ENCODE data around the gene PXN. TPM values are rescaled to one million over a fixed set of nuclear protein-coding genes. Genes with fewer than 3 reads are reported as not detected.

Gene PXN
- total and polyA plus RNA-seq, 10 of the 15 experiments (the other 5 are each of a cell fraction or from before 2014, with no cell fraction given): 1.0 to 32.0 (median 11.5) TPM

- BruUV-seq (replicated peaks): no TSS peak
- no peak overlapping the region for H3K4me2 ChIP-seq (ENCODE audit: control insufficient read depth, insufficient read depth)
- H3K36me3 ChIP-seq (ENCODE audit: control insufficient read depth in 2 of 2, insufficient read depth in 2 of 2, low read length in 1 of 2): no peaks in the 10 kb centered on the region
- ATAC-seq: no peak
- no peaks in the 10 kb centered on the region for H3K27me3 ChIP-seq (replicated peaks in 1 of 2; ENCODE audit: control insufficient read depth in 2 of 2, insufficient read depth in 2 of 2, low read length in 1 of 2)
- peaks cover 3% of the 10 kb centered on the region; the same call in 1 of the 2 replicates for H3K4me1 ChIP-seq (ENCODE audit: control insufficient read depth, insufficient read depth, low read length)
- ChIA-PET POLR2A (no interaction called here), RAD21 (ENCODE audit: unreplicated experiment) (no interaction called here), SMC1A (ENCODE audit: uncharacterized antibody, unreplicated experiment) (no interaction called here), CTCF (interaction anchor here (0.9 to 2.4 kb wide), 2 partner anchors 26 to 30 kb away, joined by 3 to 17 read pairs; no protein-coding TSS in a partner anchor)
- in situ Hi-C loops (cut with MboI) (no loop called here), intact Hi-C loops (cut with micrococcal nuclease; ENCODE audit: unreplicated experiment) (no loop called here)
- no peaks in the 10 kb centered on the region for H3K79me2 ChIP-seq (ENCODE audit: control insufficient read depth, insufficient read depth, low read length)
- H3K27ac ChIP-seq (ENCODE audit: control insufficient read depth, insufficient read depth): no peak overlapping the region
- H2AFZ ChIP-seq (ENCODE audit: control insufficient read depth, low read depth, low read length): no peak overlapping the region
- no peak for DNase-seq (ENCODE audit: low read depth, low spot score)
- no peaks in the 10 kb centered on the region for H3K9me3 ChIP-seq (replicated peaks; ENCODE audit: control insufficient read depth, insufficient read depth, low read length)
- no peaks in the 10 kb centered on the region for H4K20me1 ChIP-seq (ENCODE audit: control insufficient read depth, insufficient read depth)
- H3K4me3 ChIP-seq: no peak overlapping the region
- 85% methylated on average over 5 of the region's 5 CpGs for WGBS (ENCODE audit: insufficient coverage, insufficient replicate concordance, low lambda C conversion rate, missing lambda C conversion rate)
- TF ChIP-seq NFYB (IDR thresholded peaks at IDR 0.05; ENCODE audit: insufficient read depth, low read depth, low read length) (no peak), MYC (IDR thresholded peaks at IDR 0.05; ENCODE audit: insufficient read depth, insufficient read length, insufficient replicate concordance, low read length, severe bottlenecking) (no peak), E2F8 (IDR thresholded peaks at IDR 0.05; ENCODE audit: low read depth, partially characterized antibody) (no peak)
- H3K9ac ChIP-seq (ENCODE audit: control insufficient read depth, insufficient read depth, low read length): no peak overlapping the region
- FAIRE-seq: no peak
Observed at GRCh38 chr12:120258323-120258896, 7.1 kb downstream of the PXN start.
